D721Med (cell line): ENCODE results near the gene SRGN.

Experiments used
- DNase-seq: peaks from one replicate; pipeline ENCODE4 v3.0.0; 2011; ENCODE audit warnings: low spot score; ENCODE audit not compliant: insufficient read length
- FAIRE-seq: peaks from 2 replicates; lab custom pipeline; 2011; peaks lifted over from hg19 to GRCh38; lab: Jason Lieb, UNC
- CTCF ChIP-seq: IDR thresholded peaks from 2 replicates; pipeline ENCODE4 v1.5.1; 2012; ENCODE audit warnings: mild to moderate bottlenecking, control low read depth; ENCODE audit not compliant: insufficient read depth; ENCODE audit errors: missing control alignments

Gene SRGN

GRCh38 chr10:69123306-69123746 lies 35.4 kb downstream of the SRGN start:
- FAIRE-seq, result no peak
- DNase-seq, result no peak
- TF ChIP-seq CTCF, result peak; percentile 48

GRCh38 chr10:69123747-69124562 lies 36.1 kb downstream of the SRGN start, which contains the start of gene VPS26A:
VPS26A (plus strand) TSS chr10:69124178; CDS start chr10:69124278, 100 bp downstream.
- no peak for TF ChIP-seq CTCF
- no peak for FAIRE-seq
- peak; percentile 92 for DNase-seq

- FAIRE-seq (no peak), DNase-seq (no peak)
Observed at GRCh38 chr10:69124563-69125268, 36.8 kb downstream of the SRGN start.

GRCh38 chr10:69125554-69125953 lies 37.7 kb downstream of the SRGN start:
- no peak for DNase-seq
- no peak for TF ChIP-seq CTCF
- no peak for FAIRE-seq

More at GRCh38 chr10:69124563-69125268, 36.8 kb downstream of the SRGN start:
- no peak for TF ChIP-seq CTCF

- FAIRE-seq (no peak), DNase-seq (no peak)
- TF ChIP-seq CTCF, result no peak
Observed at GRCh38 chr10:69130251-69130650, 42.3 kb downstream of the SRGN start.

- no peak for FAIRE-seq
- no peak for TF ChIP-seq CTCF
Observed at GRCh38 chr10:69139961-69140360, 52.1 kb downstream of the SRGN start.

More at GRCh38 chr10:69139961-69140360, 52.1 kb downstream of the SRGN start:
- DNase-seq, result no peak
